MM.1S (cell line): ENCODE results near the gene TGFB2.

ENCODE experiments used
- EZH2phosphoT487 ChIP-seq: fragments of 300-600 bp; sonication (generic); IDR thresholded peaks from 2 replicates; pipeline ENCODE4 v1.6.1; 2018; ENCODE audit warnings: antibody characterized with exemption, low read length
- TF ChIP-seq, protein P1 (sequence below): fragments of 300-600 bp; sonication (generic); IDR thresholded peaks from 2 replicates; pipeline ENCODE4 v1.5.1; 2016; ENCODE audit warnings: antibody characterized with exemption, low read length, mixed read lengths

DNA sequence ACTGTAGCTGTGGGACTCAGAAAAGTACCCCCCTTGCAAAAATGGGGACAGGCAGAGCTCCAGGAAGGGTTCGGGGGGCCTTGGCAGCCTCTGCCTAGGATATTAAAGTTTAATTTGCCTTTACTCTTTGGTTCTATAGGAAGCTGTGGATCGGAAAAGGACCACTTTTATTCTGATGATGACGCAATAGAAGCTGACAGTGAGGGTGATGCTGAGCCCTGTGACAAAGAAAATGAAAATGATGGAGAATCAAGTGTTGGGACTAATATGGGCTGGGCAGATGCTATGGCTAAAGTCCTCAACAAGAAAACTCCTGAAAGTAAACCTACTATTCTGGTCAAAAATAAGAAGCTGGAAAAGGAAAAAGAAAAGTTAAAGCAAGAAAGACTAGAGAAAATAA lies 43.0 kb upstream of the TGFB2 start:
- no peak for TF ChIP-seq EZH2phosphoT487
- TF ChIP-seq, protein P1, sequence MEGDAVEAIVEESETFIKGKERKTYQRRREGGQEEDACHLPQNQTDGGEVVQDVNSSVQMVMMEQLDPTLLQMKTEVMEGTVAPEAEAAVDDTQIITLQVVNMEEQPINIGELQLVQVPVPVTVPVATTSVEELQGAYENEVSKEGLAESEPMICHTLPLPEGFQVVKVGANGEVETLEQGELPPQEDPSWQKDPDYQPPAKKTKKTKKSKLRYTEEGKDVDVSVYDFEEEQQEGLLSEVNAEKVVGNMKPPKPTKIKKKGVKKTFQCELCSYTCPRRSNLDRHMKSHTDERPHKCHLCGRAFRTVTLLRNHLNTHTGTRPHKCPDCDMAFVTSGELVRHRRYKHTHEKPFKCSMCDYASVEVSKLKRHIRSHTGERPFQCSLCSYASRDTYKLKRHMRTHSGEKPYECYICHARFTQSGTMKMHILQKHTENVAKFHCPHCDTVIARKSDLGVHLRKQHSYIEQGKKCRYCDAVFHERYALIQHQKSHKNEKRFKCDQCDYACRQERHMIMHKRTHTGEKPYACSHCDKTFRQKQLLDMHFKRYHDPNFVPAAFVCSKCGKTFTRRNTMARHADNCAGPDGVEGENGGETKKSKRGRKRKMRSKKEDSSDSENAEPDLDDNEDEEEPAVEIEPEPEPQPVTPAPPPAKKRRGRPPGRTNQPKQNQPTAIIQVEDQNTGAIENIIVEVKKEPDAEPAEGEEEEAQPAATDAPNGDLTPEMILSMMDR: no peak
